NCI-H1048 (cell line): ENCODE results near the gene ADORA1.

Source experiments
- DNase-seq: peaks from one replicate; lab custom pipeline; 2025; lab: John Stamatoyannopoulos, UW

ADORA1 gene

DNA sequence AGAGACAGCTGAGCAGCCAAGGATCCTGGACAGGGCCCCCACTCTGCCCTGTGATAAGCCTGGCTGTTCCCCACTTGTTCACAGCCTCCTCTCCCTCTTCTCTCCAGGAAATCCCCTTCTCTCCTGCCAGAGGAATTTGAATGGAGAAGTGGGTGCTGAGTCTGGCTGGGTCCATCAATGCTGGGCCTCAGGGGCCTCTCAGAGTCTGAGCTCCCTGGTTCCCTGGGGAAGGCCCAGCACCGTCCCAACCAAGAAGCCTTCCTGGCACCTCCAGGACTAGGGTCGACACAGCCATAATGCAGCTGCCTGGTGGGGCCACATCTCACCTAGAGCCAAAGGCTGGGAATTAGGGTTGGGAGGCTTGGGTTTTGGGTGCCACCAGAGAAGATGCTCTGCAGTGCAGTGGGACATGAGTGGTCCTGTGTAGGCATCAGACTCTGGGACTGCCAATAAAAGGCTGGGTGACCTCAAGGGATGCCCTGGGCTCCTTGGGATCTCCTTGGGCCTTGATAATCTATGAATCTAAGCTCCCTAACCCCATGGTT lies 45.6 kb downstream of the ADORA1 start:
- no peak for DNase-seq

DNA sequence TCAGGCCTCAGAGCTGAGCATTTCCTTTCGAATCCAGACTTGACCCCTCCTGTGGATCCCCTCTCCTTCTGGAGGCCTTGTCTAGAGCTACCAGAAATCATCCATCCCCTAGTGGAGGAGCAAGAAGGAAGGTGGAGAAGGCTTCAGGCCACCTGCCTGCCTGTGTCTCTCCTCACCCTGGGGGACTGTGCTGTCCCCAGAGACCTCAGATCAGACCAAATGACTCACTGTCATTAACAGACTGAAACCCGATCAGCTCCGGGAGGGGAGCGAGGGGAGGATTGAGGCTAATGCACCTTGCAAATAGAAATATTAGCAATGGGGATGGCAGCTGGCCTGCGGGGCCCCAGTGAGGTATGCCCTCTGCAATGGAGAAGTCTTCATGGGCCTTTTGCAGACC lies 46.0 kb downstream of the ADORA1 start:
- DNase-seq, result no peak

DNA sequence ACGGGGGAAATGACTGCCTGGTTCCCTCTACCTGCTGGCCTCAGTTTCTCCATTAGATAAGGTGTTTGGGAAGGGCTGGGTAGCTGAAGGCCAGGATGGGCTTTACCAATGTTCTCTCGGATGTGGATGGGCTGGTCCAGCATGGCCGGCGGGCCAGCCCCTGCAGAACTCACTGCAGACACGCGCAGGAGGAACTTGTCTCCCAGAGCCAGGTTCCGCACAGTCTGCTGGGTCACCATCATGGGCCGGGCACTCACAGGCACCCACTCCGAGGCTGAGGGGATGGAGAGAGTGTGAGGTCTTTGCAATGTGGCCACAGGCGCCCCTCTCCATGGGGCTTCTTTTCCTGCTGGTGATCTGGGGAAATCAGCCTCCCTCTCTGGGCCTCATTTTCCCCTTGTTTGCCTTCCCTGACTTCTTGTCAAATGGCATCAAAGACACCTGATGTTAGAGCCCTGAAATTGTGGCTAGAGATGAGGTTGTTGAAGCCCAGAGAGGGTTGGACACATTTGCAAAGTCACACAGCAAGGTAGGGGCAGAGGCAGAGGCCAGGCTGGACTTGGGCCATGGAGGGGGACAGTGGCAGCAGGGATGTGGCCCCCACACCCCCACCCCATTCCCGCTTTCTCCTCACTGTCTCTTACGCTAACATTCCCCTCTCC lies 46.9 kb downstream of the ADORA1 start:
- DNase-seq, result no peak

GRCh38 chr1:203175237-203175826 lies 47.8 kb downstream of the ADORA1 start, which contains the start of gene MYBPH:
TSS of gene MYBPH (minus strand) at chr1:203175826. CDS start at chr1:203175755, 71 bp downstream.
- no peak for DNase-seq

- no peak for DNase-seq
Measured at GRCh38 chr1:203175827-203176241, 48.3 kb downstream of the ADORA1 start.

- no peak for DNase-seq
Measured at GRCh38 chr1:203176273-203177035, 48.9 kb downstream of the ADORA1 start.

GRCh38 chr1:203177036-203177405 lies 49.5 kb downstream of the ADORA1 start:
- no peak for DNase-seq

DNA sequence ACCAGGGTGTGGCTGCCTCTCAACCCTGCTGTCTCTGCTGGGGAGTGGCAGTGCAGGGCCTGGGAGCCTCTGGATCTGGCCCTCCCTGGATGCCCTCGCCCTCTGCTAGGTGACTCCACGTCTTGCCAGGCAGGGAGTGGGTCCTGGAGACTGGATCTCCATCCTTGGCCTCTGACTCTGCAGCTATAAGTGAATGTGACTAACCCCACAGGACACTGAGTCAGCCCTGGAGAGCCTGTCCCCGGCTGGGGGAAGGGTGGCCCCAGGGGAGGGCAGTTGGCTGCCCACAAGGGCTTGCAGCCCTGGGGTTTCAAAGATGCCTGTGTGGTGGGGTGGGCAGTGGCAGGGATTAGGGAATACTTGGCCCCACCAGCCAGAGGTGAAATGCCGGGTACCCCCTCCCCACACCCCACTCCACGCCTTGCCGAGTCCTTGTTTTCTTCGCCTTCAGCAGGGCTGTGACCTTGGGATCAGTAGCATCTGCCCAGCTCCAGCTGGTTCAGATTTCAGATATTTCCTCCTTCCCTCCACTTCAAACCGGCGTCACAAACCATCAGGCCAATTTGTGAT lies 50.0 kb downstream of the ADORA1 start:
- no peak for DNase-seq

DNA sequence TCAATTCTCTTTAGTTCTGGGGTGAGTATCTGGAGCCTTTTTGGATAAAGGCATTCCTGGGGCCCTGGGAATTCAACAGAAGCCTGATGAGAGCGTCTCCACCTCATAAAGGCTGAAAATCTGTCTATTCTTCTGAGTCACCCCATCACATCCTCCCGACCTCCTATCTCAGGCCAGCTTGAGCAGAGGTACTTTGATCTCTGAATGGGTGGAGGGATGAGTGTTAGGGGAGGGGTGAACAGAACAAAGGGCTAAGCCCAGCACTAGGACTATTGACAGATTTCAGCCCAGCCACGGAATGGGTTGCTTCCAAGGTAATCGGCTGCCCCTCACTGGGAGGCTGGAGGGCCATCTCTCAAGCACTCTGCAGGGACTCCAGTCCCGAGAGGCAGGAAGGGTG lies 50.6 kb downstream of the ADORA1 start:
- DNase-seq, result no peak

DNA sequence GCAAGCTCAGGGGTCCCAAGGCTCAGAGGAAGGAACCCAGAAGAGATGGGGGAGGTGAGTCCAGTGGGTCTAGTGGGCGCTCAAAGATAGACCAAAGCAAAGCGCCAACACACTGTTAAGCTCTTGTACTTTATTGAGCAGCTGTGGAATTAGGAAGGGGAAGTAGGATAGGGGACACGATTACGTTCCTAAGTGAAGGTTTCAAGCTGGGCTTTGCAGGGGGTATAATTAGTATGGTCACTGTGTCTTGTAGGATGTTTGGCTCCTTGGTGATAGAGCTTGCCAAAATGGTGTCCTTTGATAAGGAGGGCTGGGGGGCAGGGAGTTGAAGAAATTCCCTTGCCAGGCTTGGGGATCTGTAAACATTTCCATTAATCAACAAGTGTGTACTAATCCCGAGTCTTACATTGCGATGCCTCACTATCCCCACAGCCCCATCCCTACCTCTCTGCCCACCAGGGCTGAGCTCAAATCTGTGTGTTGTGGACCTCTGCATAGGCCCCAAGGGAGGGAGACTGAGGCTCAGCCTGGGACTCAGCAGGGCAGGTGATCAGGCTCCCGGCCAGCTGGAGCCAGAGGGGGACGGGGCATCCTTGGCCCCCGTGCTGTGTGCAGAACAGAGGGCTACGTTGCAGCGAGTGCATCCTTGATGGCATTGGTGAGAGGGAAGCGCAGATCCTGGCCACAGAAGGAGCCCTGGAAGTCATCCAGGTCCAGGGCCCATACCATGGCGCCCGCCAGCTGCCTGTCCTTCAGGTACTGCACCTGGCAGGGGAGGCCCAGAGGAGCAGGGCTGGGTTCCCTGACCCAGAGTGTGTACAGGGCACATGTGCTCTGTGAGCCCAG lies 51.5 kb downstream of the ADORA1 start:
- no peak for DNase-seq

DNA sequence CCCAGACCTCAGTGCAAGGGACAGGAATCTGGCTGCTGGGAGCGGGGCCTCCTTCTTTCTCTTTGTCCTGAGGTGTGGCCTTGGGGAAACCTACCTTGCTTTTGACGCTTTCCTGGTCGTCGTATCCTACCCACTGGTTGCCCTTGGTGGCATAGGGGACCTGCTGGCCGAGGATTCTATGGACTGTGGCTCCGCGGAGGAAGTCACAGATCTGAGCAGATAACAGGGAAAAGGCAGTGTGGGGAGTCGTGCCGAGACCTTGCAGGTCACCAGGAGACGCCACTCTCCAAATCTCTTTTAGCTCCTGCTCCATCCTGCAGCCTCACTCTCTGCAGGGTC lies 52.1 kb downstream of the ADORA1 start:
- no peak for DNase-seq

DNA sequence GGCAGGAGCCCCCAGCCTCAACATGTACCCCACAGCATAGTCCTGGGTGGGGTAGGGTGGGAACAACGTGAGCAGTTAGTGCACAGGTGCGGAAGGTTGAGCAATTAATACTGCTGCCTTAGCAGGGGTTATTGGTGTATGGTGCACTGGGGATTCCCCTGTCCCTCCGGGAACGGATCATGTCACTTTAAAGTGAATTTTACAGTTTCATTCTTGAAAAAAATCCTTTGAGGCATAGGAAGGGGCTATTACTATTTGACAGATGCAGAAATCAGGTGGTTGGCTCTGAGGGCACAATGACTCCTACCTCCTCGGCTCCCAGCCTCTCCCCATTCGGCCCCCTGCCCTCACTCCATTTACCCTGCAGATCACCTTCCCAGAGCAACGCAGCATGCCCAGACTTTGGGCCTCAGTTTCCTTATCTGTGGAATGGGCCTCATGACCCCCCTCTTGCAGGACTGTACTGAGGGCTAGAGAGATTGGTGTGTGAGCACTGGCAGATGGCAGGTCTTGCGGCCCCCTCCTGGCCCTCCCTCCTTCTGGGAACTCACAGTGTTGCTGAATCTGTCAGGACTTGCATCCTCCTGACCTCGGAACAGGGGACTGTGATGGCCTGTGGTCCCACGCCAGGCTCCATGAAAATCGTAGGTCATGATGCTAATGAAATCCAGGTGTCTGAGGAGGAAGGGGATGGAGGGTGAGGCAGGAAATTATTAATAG lies 53.2 kb downstream of the ADORA1 start:
- DNase-seq, result no peak

DNA sequence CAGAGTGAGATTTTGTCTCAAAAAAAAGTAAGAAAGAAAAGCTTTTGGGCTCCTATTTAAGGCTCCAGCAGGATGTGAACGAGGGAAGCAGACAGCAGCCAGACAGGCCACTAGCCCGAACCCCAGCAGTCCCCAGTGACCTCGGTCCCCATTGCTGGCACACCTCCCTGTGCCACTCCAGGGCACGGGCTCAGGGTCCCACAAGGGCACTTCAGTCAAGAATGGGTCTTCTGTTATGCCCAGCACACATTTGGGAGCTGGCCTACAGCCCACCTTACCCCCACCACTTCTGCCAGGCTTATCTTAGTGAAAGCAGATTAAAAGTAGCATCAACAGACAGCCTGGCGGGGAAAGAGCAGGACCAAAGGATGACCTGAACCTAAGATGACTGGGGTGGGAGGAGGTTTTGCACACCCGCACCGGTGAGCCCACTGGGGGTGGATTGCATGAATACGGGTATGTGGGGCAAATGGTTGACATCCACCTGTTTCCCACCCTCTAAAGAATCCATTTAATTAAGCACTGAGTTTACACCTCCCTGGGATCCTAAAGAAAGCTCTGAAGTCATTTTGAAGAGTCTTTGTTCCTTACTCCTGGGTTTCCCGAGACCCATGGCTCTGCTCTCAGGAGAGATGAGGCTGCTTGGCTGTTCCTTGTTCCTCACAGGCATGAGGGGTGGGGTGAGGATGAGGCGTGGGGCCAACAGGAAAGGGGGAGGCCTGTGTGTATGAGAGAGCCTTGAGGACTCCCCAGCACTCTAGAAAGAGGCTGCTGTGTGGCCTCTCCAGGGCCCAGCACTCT lies 54.3 kb downstream of the ADORA1 start:
- no peak for DNase-seq

- no peak for DNase-seq
Measured at GRCh38 chr1:203182387-203182953, 54.9 kb downstream of the ADORA1 start.

DNA sequence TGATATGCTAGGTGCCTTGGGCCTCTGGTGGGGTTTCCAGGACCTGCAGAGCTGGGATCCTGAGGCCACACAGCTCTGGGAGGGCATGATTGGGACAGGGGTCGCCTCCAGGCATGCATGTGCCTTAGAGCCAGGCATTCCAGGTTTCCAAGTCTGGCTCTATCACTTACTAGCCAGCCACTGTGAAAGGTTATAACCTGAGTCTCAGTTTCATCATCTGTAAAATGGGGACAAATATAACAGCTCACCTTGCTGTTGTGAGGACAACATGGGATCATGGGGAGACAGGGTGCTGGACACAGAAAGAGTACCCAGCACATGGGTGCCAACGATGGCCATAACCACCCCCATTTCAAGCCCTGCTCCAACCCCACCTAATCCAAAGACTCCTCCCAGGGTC lies 56.3 kb downstream of the ADORA1 start:
- DNase-seq, result no peak

DNA sequence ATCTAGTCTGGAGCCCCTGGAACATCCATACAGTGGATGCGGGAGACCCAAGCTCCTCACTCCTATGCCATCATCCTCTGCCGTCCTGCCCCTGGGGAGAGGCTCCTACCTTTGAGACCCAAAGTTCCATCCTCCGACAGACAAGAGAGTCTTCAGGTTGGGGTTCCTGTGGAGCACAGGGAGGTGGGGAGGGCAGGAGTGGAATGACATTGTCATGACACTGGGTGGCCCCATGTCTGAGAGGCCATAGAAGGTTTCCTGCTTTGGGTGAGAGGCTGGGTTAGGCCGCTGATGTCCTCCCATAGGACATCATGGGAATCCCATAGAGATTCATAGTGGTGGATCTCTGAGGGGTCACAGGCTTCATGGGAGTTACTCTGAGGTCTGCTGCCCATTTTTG lies 56.9 kb downstream of the ADORA1 start:
- DNase-seq, result no peak

DNA sequence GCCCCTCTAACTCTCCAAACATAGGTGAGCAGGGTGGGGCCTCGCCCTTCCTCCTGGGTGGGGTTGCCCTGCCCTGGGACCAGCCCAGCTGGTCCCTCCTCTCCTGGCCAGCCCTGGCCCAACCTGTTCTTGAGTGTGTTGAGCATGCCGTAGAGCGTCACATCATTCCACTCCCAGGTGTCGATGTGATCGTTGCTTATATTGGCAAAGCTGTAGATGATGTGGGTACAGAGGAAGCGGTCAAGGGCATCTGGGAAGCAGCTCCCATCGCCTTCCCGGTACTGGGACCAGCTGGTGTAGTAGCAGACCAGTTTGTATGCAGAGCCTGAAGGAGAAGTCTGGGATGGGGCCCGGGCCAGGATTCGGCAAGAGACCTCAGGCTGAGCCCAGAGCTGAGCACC lies 57.5 kb downstream of the ADORA1 start:
- DNase-seq, result no peak

- no peak for DNase-seq
Measured at GRCh38 chr1:203185585-203185984, 58.1 kb downstream of the ADORA1 start.

GRCh38 chr1:203186091-203186445 lies 58.5 kb downstream of the ADORA1 start:
- DNase-seq, result no peak
